ENCODE measurements around the gene FBXO46. TPM values are rescaled to one million over a fixed set of nuclear protein-coding genes. Genes with fewer than 3 reads are reported as not detected.

FBXO46 gene
- total and polyA plus RNA-seq, 2 donors (not counting 1 experiment from before 2014, with no cell fraction given) = 19.9 to 44.5 TPM

GRCh38 chr19:45761714-45762113, 31.0 kb upstream of the FBXO46 start:
- Mint-ChIP-seq H3K27ac (no peak overlapping the region), H3K27me3 (peaks cover 17% of the 10 kb centered on the region), H3K9me3 (ENCODE audit: insufficient read depth) (no peaks in the 10 kb centered on the region), H3K4me1 (no peaks in the 10 kb centered on the region), H3K4me3 (no peak overlapping the region)
- Histone ChIP-seq H3K27ac (ENCODE audit: low read length in 2 of 2) (no peak overlapping the region), H3K4me3 (ENCODE audit: control extremely low read depth in 1 of 5, extremely low read depth in 1 of 5, insufficient read depth in 1 of 5, low read depth in 2 of 5, low read length in 4 of 5) (no peak overlapping the region), H3K79me2 (ENCODE audit: control insufficient read depth, insufficient read depth, low read length) (no peaks in the 10 kb centered on the region), H4K20me1 (ENCODE audit: control insufficient read depth, insufficient read depth, low read length, poor library complexity, severe bottlenecking) (no peaks in the 10 kb centered on the region), H3K4me2 (replicated peaks; ENCODE audit: low read depth, low read length, poor library complexity, severe bottlenecking) (no peak overlapping the region), H2AFZ (ENCODE audit: insufficient read depth, low read depth, low read length, poor library complexity, severe bottlenecking) (no peak overlapping the region), H3K36me3 (replicated peaks in 1 of 2; ENCODE audit: control extremely low read depth in 1 of 2, control insufficient read depth in 1 of 2, extremely low read depth in 1 of 2, insufficient read depth in 2 of 2, low read length in 1 of 2) (no peaks in the 10 kb centered on the region), H3K9me3 (ENCODE audit: control extremely low read depth in 1 of 3, control insufficient read depth in 2 of 3, insufficient read depth in 1 of 3, low read length in 2 of 3) (no peaks in the 10 kb centered on the region), H3K27me3 (replicated peaks in 1 of 4; ENCODE audit: control extremely low read depth in 1 of 4, control insufficient read depth in 3 of 4, insufficient read depth in 4 of 4, low read length in 3 of 4) (peaks cover 0 to 28% (median 2%) of the 10 kb centered on the region in 4 experiments), H3K9ac (ENCODE audit: low read length) (no peak overlapping the region), H3K4me1 (ENCODE audit: control insufficient read depth in 2 of 2, insufficient read depth in 2 of 2, low read length in 2 of 2) (no peaks in the 10 kb centered on the region)
- 88% methylated on average over 17 of the region's 17 CpGs for WGBS (ENCODE audit: insufficient coverage)
- intact Hi-C loops (cut with micrococcal nuclease) = no loop called here
- ATAC-seq (ENCODE audit: low read depth) (no peak), DNase-seq (no peak)
- CTCF ChIA-PET = no interaction called here
- POLR2A ChIA-PET = no interaction called here
- TF ChIP-seq CTCF (IDR thresholded peaks at IDR 0.05) = no peak
- TF ChIP-seq EZH2 (IDR thresholded peaks at IDR 0.05; ENCODE audit: borderline replicate concordance, insufficient read depth, low read depth, low read length, poor library complexity, severe bottlenecking) = no peak

DNA sequence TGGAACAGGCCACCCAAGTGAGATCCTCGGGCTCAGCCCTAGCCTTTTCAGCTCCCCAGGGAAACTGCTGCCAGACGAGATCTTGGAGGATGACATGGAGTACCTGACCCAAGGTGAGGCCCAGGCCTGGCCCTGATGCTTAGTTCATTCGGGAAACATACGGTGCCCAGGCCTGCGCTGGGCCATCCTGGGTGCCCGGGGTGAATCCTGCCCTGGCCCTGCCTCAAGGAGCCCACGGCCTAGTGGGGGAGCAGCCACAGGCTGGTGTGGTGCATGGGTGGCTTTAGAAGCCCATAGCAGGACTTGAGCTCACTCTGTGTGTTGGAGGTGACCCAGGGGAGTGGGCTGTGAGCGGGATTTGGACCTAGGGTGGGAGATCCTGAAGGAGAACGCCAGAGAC, 28.2 kb upstream of the FBXO46 start:
- intact Hi-C loops (cut with micrococcal nuclease) = no loop called here
- TF ChIP-seq CTCF (IDR thresholded peaks at IDR 0.05) (no peak), EZH2 (IDR thresholded peaks at IDR 0.05; ENCODE audit: borderline replicate concordance, insufficient read depth, low read depth, low read length, poor library complexity, severe bottlenecking) (no peak)
- Histone ChIP-seq H3K9me3 (ENCODE audit: control extremely low read depth in 1 of 3, control insufficient read depth in 2 of 3, insufficient read depth in 1 of 3, low read length in 2 of 3) (no peaks in the 10 kb centered on the region), H4K20me1 (ENCODE audit: control insufficient read depth, insufficient read depth, low read length, poor library complexity, severe bottlenecking) (no peaks in the 10 kb centered on the region), H3K4me1 (ENCODE audit: control insufficient read depth in 2 of 2, insufficient read depth in 2 of 2, low read length in 2 of 2) (no peaks in the 10 kb centered on the region), H3K4me2 (replicated peaks; ENCODE audit: low read depth, low read length, poor library complexity, severe bottlenecking) (no peak overlapping the region), H3K79me2 (ENCODE audit: control insufficient read depth, insufficient read depth, low read length) (no peaks in the 10 kb centered on the region), H3K36me3 (replicated peaks in 1 of 2; ENCODE audit: control extremely low read depth in 1 of 2, control insufficient read depth in 1 of 2, extremely low read depth in 1 of 2, insufficient read depth in 2 of 2, low read length in 1 of 2) (no peaks in the 10 kb centered on the region), H2AFZ (ENCODE audit: insufficient read depth, low read depth, low read length, poor library complexity, severe bottlenecking) (no peak overlapping the region), H3K27ac (ENCODE audit: low read length in 2 of 2) (no peak overlapping the region), H3K4me3 (ENCODE audit: control extremely low read depth in 1 of 5, extremely low read depth in 1 of 5, insufficient read depth in 1 of 5, low read depth in 2 of 5, low read length in 4 of 5) (no peak overlapping the region), H3K27me3 (replicated peaks in 1 of 4; ENCODE audit: control extremely low read depth in 1 of 4, control insufficient read depth in 3 of 4, insufficient read depth in 4 of 4, low read length in 3 of 4) (peaks cover 0 to 9% (median 0%) of the 10 kb centered on the region in 4 experiments), H3K9ac (ENCODE audit: low read length) (no peak overlapping the region)
- no peak for DNase-seq
- 92% methylated on average over 7 of the region's 9 CpGs for WGBS (ENCODE audit: insufficient coverage)
- Mint-ChIP-seq H3K9me3 (ENCODE audit: insufficient read depth) (no peaks in the 10 kb centered on the region), H3K27ac (no peak overlapping the region), H3K27me3 (peaks cover 13% of the 10 kb centered on the region), H3K4me1 (no peaks in the 10 kb centered on the region), H3K4me3 (no peak overlapping the region)
- ChIA-PET POLR2A (interaction anchor here (0.6 kb wide), 1 partner anchor 229 kb away, joined by 3 read pairs; no protein-coding TSS in a partner anchor), CTCF (no interaction called here)
- ATAC-seq (ENCODE audit: low read depth) = no peak
